Sigmoid colon (tissue), 7 donors: ENCODE results near the gene PRPS2. TPM values are rescaled to one million over a fixed set of nuclear protein-coding genes. Genes with fewer than 3 reads are reported as not detected.

Experiments used
- DNase-seq: peaks from one replicate; pipeline ENCODE4 v3.0.0-alpha.2; 2019
- H3K27ac ChIP-seq, 4 donors: fragments of 200-600 bp; sonication (generic); one replicate each; pipeline ENCODE4 v1.5.1; 2016 to 2019; ENCODE audit warnings: mild to moderate bottlenecking in 1 of 4
- H3K27me3 ChIP-seq, 3 donors: fragments of 200-600 bp; sonication (generic); one replicate each; pipeline ENCODE4 v1.5.1; 2019; ENCODE audit warnings: mild to moderate bottlenecking in 1 of 3
- H3K36me3 ChIP-seq, 4 donors: fragments of 200-600 bp; sonication (generic); one replicate each; pipeline ENCODE4 v1.5.1; 2016 to 2019
- H3K4me1 ChIP-seq, 4 donors: fragments of 200-600 bp; sonication (generic); one replicate each; pipeline ENCODE4 v1.5.1; 2017 to 2019
- H3K4me3 ChIP-seq, 4 donors: fragments of 200-600 bp; sonication (generic); one replicate each; pipeline ENCODE4 v1.5.1; 2017 to 2019; ENCODE audit warnings: mild to moderate bottlenecking in 2 of 4, moderate library complexity in 1 of 4
- H3K9me3 ChIP-seq, 4 donors: fragments of 200-600 bp in 3 of 4; sonication (generic) in 3 of 4; one replicate each; pipeline versions ENCODE4 v1.5.1 to v1.6.1; 2013 to 2019
- EP300 ChIP-seq, 4 donors: sonication (generic); formaldehyde crosslinking; IDR thresholded peaks; one replicate each; pipeline ENCODE4 v1.6.1; 2017; ENCODE audit warnings: antibody characterized with exemption in 4 of 4
- POLR2A ChIP-seq, 2 donors: fragments of 450-650 bp; IDR thresholded peaks; one replicate each; pipeline ENCODE4 v1.6.1; 2016; ENCODE audit warnings: antibody characterized with exemption in 2 of 2, mild to moderate bottlenecking in 2 of 2, moderate library complexity in 2 of 2
- POLR2AphosphoS5 ChIP-seq, 4 donors: sonication (generic); formaldehyde crosslinking; IDR thresholded peaks; one replicate each; pipeline ENCODE4 v1.6.1; 2017; ENCODE audit warnings: antibody characterized with exemption in 4 of 4
- WGBS, 2 donors: extraction: QIAGEN DNeasy Blood & Tissue Kit; methylation state at CpG; one replicate each; pipeline ENCODE4 v1.1.7; 2013; 5-methylcytosine and 5-hydroxymethylcytosine counted together
- intact Hi-C: fragments of 100-400 bp; cut with DNase I; formaldehyde crosslinking; loops from one replicate; pipeline ENCODE4 v1.15.1; 2023
- polyA plus RNA-seq, 3 donors: library from polyadenylated mRNA; stranded (reverse); fragments of 200-250 nt; gene quantifications; one replicate each; pipeline ENCODE4 v1.2.3, GENCODE V29; 2013
- total RNA-seq, 4 donors: library from RNA; depleted of rRNA; stranded (reverse); fragments of >200 nt; gene quantifications; one replicate each; pipeline ENCODE4 v1.1.0, GENCODE V29; 2016
- TF ChIP-seq, protein P1 (sequence below), 4 experiments: fragments of 450-650 bp in 3 of 4; fragments of 200-600 bp in 1 of 4; IDR thresholded peaks; one replicate each; pipeline ENCODE4 v1.5.1; 2016 to 2019; ENCODE audit warnings: antibody characterized with exemption in 4 of 4, mild to moderate bottlenecking in 3 of 4, moderate library complexity in 2 of 4
- donor health status: healthy with polysubstance abuse.
- donor health status: Bipolar disorder and iron deficiency.
- donor health status: healthy.

PRPS2 gene
- total and polyA plus RNA-seq, 7 donors, result 21.6 to 99.9 (median 53.7) TPM

DNA sequence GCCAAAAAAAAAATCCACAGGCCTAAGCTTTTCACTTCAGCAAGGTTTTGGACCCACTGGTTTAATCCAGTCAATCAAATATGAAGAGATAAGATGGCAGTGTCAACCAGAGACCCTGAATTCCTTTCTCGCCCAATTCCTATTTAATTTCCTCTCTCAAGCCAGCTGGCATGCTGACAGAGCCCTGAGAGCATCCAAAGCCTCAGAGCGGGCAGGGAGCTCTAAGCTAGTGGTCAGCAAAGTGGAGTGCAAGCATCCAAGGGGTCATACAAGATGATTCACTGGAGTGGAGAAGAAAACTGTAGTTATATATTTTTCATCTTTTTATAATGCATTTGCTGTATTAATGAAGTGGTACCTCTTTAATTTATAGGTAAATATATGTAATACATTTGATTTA lies 37.8 kb upstream of the PRPS2 start:
- no peak overlapping the region for H3K27ac ChIP-seq
- H3K4me1 ChIP-seq, result no peaks in the 10 kb centered on the region
- H3K27me3 ChIP-seq, result no peaks in the 10 kb centered on the region
- H3K4me3 ChIP-seq, result no peak overlapping the region
- TF ChIP-seq EP300 (IDR thresholded peaks at IDR 0.05) (no peak), POLR2A (IDR thresholded peaks at IDR 0.05) (no peak), POLR2AphosphoS5 (IDR thresholded peaks at IDR 0.05) (no peak)
- TF ChIP-seq, protein P1, sequence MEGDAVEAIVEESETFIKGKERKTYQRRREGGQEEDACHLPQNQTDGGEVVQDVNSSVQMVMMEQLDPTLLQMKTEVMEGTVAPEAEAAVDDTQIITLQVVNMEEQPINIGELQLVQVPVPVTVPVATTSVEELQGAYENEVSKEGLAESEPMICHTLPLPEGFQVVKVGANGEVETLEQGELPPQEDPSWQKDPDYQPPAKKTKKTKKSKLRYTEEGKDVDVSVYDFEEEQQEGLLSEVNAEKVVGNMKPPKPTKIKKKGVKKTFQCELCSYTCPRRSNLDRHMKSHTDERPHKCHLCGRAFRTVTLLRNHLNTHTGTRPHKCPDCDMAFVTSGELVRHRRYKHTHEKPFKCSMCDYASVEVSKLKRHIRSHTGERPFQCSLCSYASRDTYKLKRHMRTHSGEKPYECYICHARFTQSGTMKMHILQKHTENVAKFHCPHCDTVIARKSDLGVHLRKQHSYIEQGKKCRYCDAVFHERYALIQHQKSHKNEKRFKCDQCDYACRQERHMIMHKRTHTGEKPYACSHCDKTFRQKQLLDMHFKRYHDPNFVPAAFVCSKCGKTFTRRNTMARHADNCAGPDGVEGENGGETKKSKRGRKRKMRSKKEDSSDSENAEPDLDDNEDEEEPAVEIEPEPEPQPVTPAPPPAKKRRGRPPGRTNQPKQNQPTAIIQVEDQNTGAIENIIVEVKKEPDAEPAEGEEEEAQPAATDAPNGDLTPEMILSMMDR (IDR thresholded peaks at IDR 0.05), result no peak
- H3K9me3 ChIP-seq, result no peaks in the 10 kb centered on the region
- H3K36me3 ChIP-seq, result no peaks in the 10 kb centered on the region
- DNase-seq, result no peak
- intact Hi-C loops, result no loop called here
- 69 to 85% methylated on average over 2 of the region's 2 CpGs for WGBS, 2 donors

DNA sequence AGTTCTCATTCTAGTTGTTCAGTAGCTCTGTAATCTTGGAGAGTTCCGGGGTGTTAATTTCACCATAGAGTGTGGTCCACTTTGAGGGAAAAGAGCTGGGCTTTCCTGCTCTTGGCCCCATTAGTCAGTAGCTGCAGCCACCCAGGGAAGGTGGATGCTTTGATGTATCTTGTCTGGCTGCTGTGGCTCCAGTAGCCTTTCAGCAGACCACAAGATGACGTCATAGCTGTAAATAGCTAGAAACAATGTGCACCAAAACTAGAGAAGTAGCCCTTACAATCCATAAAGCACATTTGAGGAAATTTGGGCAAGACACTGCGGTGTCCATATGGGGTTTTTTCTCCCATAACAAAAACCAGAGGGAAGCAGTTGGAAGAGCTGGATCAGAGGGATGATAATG lies 32.9 kb upstream of the PRPS2 start:
- Histone ChIP-seq H3K4me1 (no peaks in the 10 kb centered on the region), H3K36me3 (no peaks in the 10 kb centered on the region), H3K27ac (no peak overlapping the region), H3K9me3 (no peaks in the 10 kb centered on the region), H3K27me3 (no peaks in the 10 kb centered on the region), H3K4me3 (no peak overlapping the region)
- 73 to 84% methylated on average over 3 of the region's 3 CpGs for WGBS, 2 donors
- no peak for DNase-seq
- TF ChIP-seq, protein P1 (IDR thresholded peaks at IDR 0.05), result no peak
- TF ChIP-seq POLR2A (IDR thresholded peaks at IDR 0.05), result no peak
- TF ChIP-seq EP300 (IDR thresholded peaks at IDR 0.05), result no peak
- no peak for TF ChIP-seq POLR2AphosphoS5 (IDR thresholded peaks at IDR 0.05)
- intact Hi-C loops, result no loop called here

DNA sequence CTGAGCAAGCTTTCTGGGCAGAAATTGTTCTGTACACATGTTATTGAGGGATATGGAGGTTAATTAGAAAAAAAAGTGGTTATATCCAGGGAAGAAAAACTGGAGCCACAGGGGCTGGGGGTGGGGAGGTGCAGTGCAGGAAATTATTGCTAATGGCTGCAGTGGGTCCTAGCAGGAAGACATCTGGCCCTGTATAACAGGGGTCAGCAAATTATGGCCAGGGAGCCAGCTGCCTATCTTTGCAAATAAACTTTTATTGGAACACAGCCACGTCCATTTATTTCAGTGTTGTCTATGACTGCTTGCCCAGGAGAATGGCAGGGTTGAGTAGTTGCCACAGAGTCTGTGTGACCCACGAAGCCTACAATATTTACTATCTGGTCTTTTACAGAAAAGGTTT lies 23.4 kb upstream of the PRPS2 start:
- H3K9me3 ChIP-seq, result no peaks in the 10 kb centered on the region
- no peak overlapping the region for H3K4me3 ChIP-seq
- 6 to 48% methylated on average over 2 of the region's 2 CpGs for WGBS, 2 donors
- H3K27me3 ChIP-seq, result no peaks in the 10 kb centered on the region
- no peaks in the 10 kb centered on the region for H3K4me1 ChIP-seq
- no peak overlapping the region for H3K27ac ChIP-seq
- TF ChIP-seq, protein P1 (IDR thresholded peaks at IDR 0.05), result no peak
- TF ChIP-seq EP300 (IDR thresholded peaks at IDR 0.05) (no peak), POLR2AphosphoS5 (IDR thresholded peaks at IDR 0.05) (no peak), POLR2A (IDR thresholded peaks at IDR 0.05) (no peak)
- H3K36me3 ChIP-seq, result no peaks in the 10 kb centered on the region
- DNase-seq, result no peak
- intact Hi-C loops, result no loop called here

DNA sequence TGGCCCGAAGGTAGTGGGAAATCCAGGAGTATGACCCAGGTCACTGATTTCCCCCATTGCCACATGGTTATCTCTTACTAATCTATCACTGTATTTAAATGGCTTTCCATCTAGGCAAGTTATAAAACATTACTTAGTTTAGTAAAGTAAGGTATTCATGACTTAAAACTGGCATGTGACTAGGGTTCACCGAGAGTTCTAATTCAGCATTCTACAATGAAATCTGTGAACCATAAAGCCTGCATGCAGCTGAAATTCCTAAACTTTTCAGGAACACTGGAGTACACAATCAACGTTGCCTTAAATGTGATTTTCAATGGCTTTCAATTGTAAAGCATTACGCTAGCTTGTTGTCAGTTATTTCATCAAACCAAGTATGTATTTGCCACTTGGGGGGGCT lies 22.7 kb upstream of the PRPS2 start:
- Histone ChIP-seq H3K4me1 (no peaks in the 10 kb centered on the region), H3K27me3 (no peaks in the 10 kb centered on the region), H3K4me3 (no peak overlapping the region), H3K9me3 (no peaks in the 10 kb centered on the region), H3K36me3 (no peaks in the 10 kb centered on the region), H3K27ac (no peak overlapping the region)
- no peak for TF ChIP-seq EP300 (IDR thresholded peaks at IDR 0.05)
- no peak for TF ChIP-seq POLR2AphosphoS5 (IDR thresholded peaks at IDR 0.05)
- no peak for TF ChIP-seq POLR2A (IDR thresholded peaks at IDR 0.05)
- TF ChIP-seq, protein P1 (IDR thresholded peaks at IDR 0.05), result no peak
- no peak for DNase-seq
- WGBS, 2 donors, result 92 to 93% methylated on average over 4 of the region's 4 CpGs
- intact Hi-C loops, result no loop called here

DNA sequence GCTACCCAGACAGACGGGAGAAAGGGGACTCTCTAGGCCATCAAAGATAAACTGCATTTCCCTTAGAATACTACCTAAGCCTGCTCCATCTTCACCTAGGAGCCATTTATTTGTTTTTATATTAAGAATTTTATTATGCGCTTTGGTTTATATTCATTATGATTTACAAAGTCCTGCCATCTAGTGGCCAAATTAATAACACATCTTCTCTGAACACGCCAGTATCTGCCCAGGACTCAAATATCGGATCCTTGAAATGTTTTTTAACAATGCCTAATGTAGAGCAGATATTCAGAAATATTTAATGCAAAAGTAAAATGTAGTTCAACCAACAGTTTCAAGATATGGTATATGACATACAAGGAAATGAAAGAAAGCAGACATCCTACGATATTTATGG lies 20.8 kb upstream of the PRPS2 start:
- WGBS, 2 donors, result 24 to 41% methylated on average over 5 of the region's 5 CpGs
- H3K27ac ChIP-seq, result no peak overlapping the region
- no peaks in the 10 kb centered on the region for H3K36me3 ChIP-seq
- no peaks in the 10 kb centered on the region for H3K27me3 ChIP-seq
- no peak for DNase-seq
- H3K4me3 ChIP-seq, result no peak overlapping the region
- H3K9me3 ChIP-seq, result no peaks in the 10 kb centered on the region
- TF ChIP-seq, protein P1 (IDR thresholded peaks at IDR 0.05), result peak in 3 of 4 experiments; percentile 21 to 58 (median 22)
- no peak for TF ChIP-seq POLR2A (IDR thresholded peaks at IDR 0.05)
- intact Hi-C loops, result loop anchor here (5.0 kb wide), 1 partner anchor 688 kb away; no protein-coding TSS in a partner anchor
- no peaks in the 10 kb centered on the region for H3K4me1 ChIP-seq
